GM18907 (cell line): ENCODE data around the gene JAGN1.
"Not testable (repeated sequence)": the region's sequence is repeated elsewhere in the genome, so short reads cannot be mapped to it uniquely, and the experiment has no call there.

Experiments used
- ATAC-seq: cut with Tn5 transposase; IDR thresholded peaks from one replicate; pipeline ENCODE4 v1.9.1; 2021; ENCODE audit warnings: mild to moderate bottlenecking, moderate library complexity; ENCODE audit not compliant: unreplicated experiment

The JAGN1 gene

DNA sequence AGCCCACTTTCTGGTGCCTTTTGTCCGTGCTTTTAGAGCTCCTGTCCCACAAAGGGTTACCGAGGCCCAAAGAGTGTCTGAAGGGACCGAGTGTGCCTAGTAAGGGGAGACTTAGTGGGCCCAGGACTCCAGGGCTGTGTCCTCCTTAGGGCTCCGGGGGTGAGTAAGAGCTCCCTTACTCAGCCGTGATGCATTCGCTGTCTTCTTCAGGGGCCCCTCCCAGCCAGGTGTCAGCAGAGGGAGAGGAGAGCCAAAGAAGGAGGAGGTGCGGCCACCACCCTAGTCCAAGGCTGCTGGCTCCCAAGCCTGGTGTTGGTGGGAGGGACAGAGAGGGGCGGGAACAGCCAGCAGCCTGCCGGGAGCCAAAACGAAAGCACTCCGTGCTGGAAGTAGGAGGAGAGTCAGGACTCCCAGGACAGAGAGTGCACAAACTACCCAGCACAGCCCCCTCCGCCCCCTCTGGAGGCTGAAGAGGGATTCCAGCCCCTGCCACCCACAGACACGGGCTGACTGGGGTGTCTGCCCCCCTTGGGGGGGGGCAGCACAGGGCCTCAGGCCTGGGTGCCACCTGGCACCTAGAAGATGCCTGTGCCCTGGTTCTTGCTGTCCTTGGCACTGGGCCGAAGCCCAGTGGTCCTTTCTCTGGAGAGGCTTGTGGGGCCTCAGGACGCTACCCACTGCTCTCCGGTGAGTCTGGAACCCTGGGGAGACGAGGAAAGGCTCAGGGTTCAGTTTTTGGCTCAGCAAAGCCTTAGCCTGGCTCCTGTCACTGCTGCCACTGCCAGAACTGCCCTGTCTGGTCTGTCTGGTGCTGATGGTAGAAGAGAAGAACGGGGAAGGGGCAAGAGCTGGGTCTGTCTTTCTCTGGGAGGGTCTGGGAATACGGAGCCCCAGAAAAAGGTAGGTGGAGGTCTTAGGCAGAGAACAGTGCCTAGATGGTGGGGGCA is 26.6 kb downstream of the JAGN1 start, which contains the start of gene IL17RC:
Gene IL17RC, plus strand, starts transcription at position 365 of the 947 bp plus-strand sequence. Its CDS starts 218 bp downstream, at position 583.
- ATAC-seq = no peak

DNA sequence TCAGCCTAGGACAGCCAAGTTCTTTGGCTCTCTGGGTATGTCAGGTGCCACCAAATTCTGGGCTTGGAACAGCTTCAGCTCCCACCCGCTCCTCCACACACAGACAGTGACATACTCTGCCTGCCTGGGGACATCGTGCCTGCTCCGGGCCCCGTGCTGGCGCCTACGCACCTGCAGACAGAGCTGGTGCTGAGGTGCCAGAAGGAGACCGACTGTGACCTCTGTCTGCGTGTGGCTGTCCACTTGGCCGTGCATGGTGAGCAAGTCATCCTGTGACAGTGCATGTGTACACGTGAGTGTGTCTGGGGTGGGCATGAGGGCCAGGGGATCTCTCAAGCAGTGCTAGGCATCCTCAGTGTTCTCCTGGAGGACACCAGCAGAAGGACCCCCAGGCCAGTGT is 27.4 kb downstream of the JAGN1 start:
- no peak for ATAC-seq

DNA sequence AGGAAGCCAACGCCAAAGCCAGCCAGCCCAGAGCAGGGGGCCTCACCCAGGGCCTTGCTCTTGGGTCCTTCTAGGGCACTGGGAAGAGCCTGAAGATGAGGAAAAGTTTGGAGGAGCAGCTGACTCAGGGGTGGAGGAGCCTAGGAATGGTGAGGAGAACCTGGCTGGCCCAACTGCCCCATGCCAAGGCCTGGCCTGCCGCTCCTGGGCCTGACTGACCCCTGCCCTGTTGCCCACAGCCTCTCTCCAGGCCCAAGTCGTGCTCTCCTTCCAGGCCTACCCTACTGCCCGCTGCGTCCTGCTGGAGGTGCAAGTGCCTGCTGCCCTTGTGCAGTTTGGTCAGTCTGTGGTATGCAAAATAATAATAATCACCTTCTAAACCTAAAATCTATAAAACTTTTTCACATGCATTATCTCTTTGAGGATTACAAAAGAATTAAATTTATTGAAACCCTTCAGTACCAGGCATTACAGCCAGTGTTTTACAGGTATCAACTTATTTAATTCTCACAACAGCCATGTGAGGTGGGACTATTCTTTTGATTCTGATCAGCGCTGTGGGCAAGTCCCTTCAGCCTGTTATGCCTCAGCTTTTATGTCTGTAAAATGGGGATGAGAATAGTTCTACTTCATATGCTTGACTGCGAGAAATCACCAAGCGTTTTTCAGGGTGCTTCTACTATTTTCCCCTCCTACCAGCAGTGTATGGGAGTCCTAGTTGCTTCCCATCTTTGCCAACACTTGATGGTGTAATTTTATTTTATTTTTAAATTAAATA is 28.0 kb downstream of the JAGN1 start:
- no peak for ATAC-seq

DNA sequence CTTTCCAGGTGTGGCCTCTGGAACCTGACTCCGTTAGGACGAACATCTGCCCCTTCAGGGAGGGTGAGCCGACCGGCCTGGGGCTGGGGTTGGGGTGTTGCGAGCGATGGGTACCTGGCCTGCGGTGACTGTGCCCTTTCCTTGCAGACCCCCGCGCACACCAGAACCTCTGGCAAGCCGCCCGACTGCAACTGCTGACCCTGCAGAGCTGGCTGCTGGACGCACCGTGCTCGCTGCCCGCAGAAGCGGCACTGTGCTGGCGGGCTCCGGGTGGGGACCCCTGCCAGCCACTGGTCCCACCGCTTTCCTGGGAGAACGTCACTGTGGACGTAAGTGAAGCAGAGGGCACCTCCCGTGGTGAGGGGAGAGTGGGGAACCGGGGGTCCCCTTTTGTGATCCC is 37.7 kb downstream of the JAGN1 start:
- no peak for ATAC-seq

DNA sequence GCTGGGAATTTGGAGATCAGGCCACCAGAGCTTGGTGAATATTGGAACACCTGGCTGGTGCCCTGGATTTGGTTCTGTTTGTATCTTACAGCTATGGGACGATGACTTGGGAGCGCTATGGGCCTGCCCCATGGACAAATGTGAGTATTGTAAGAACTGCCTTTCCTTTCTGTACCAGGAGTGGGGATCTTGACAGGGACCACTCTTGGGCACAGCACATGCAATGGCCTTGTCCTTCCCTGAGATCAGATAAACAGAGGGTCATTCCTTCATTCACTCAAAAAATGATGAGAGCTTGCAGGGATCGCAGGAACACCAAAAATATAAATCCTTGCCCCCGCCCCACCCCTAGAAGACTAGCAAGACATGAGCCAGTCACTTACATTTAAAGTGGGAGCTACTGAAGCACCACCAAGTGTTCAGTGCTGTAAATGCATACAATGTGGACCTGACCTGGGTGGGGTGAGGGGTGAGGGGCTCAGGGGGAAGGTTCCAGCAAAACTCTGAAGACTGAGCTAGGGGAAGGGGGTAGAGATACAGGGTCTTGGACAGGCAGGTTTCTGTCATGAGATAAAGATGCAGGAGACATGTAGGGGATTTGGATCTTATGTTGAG is 40.5 kb downstream of the JAGN1 start:
- ATAC-seq = no peak

DNA sequence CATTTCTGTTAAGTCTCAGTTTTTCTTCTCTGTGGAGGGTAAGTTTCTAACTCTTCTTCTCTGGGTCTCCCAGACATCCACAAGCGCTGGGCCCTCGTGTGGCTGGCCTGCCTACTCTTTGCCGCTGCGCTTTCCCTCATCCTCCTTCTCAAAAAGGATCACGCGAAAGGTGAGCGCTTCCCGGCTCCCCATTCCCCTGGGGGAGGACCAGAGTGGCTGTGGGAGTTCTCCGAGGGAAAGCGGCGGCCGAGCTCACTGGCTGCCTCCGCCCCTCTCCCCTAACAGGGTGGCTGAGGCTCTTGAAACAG is 42.1 kb downstream of the JAGN1 start:
- ATAC-seq = no peak

DNA sequence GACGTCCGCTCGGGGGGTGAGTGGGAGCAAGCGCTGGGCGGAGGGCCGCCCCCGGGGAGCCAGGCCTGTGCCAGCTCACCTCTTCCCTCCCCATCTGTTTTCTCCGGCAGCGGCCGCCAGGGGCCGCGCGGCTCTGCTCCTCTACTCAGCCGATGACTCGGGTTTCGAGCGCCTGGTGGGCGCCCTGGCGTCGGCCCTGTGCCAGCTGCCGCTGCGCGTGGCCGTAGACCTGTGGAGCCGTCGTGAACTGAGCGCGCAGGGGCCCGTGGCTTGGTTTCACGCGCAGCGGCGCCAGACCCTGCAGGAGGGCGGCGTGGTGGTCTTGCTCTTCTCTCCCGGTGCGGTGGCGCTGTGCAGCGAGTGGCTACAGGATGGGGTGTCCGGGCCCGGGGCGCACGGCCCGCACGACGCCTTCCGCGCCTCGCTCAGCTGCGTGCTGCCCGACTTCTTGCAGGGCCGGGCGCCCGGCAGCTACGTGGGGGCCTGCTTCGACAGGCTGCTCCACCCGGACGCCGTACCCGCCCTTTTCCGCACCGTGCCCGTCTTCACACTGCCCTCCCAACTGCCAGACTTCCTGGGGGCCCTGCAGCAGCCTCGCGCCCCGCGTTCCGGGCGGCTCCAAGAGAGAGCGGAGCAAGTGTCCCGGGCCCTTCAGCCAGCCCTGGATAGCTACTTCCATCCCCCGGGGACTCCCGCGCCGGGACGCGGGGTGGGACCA is 42.6 kb downstream of the JAGN1 start:
- ATAC-seq = peak; percentile 74

DNA sequence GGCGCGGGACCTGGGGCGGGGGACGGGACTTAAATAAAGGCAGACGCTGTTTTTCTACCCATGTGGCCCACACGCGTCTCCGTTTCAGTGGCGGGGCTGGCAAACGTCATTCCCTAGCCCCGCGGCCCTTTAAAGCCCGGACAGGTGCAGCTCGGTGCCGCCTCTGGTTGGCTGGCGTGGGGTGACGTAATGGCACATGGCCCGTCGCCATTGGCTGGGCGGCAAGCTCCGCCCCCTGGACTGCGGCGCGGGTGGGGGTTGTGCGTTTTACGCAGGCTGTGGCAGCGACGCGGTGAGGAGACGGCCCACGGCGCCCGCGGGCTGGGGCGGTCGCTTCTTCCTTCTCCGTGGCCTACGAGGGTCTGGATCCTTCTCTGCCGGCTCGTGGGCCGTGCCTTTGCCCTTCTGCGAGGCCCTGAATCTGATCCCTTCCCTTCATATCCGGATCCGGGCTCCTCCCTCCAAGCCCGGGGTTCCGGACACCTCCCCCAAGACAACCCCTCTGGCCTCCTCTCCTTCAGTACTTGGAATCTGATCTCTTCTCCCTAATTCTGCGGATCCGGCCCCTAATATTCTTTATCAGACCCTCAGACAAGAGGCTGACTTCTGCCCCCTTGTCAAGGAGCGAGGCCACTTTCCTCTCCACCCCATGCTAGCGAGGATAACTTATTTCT is 43.3 kb downstream of the JAGN1 start, which contains the start of gene CRELD1:
Gene CRELD1, plus strand, starts transcription at position 274 of the 674 bp plus-strand sequence. CDS start 605 bp downstream, outside the sequence.
- ATAC-seq = peak; percentile 86

DNA sequence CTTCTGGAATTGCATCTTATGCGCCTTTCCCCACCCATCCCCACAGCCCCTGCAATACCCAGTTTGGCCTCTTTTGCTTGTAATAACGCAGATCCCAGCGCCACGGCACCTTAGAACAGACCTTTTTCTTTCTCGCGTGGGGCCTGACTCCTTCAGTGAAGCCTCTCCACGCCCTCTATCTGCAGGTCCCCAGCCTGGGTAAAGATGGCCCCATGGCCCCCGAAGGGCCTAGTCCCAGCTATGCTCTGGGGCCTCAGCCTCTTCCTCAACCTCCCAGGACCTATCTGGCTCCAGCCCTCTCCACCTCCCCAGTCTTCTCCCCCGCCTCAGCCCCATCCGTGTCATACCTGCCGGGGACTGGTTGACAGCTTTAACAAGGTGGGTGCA is 43.8 kb downstream of the JAGN1 start:
- ATAC-seq = no peak

DNA sequence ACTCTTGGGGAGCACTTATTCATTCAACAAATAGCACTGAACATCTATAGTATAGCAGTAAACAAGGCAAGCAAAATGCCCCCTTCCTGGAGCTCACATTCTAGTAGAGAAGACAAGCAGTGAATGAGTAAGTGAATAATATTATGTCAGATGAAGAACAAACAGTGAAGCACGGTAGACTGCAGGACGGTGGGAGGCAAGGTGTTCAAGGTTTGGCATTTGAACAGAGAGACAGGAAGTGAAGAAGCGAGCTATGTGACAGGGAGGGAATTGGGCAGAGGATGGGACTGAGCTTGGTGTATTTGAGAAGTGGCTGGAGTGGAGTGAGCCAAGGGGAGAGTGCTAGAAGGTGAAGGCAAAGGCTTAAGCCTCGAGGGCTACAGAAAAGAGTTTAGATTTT is 44.6 kb downstream of the JAGN1 start:
- ATAC-seq = no peak

DNA sequence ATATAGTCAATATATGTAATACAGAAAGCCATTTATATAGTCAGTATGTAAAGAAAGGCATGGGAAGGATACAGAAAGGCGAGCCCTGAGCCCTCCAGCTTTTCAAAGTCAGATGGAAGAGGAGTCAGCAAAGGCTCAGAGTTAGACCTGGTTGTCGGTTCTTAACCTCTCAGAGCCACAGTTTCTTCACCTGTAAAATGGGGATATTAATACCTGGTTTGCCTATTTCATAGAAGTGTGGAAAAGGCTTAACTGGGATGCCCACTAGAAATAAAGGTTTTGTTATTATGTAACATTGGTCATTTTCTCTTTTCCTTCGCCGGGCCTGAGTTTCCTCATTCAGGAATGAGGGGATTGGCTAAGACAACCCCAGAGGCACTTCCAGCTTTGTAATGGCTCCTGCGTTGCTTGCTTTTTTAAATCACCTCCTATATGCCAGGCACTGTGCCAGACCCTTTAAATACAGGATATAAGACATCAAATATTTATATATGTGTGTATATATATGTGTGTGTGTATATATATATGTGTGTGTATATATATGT is 45.6 kb downstream of the JAGN1 start:
- ATAC-seq = no peak

DNA sequence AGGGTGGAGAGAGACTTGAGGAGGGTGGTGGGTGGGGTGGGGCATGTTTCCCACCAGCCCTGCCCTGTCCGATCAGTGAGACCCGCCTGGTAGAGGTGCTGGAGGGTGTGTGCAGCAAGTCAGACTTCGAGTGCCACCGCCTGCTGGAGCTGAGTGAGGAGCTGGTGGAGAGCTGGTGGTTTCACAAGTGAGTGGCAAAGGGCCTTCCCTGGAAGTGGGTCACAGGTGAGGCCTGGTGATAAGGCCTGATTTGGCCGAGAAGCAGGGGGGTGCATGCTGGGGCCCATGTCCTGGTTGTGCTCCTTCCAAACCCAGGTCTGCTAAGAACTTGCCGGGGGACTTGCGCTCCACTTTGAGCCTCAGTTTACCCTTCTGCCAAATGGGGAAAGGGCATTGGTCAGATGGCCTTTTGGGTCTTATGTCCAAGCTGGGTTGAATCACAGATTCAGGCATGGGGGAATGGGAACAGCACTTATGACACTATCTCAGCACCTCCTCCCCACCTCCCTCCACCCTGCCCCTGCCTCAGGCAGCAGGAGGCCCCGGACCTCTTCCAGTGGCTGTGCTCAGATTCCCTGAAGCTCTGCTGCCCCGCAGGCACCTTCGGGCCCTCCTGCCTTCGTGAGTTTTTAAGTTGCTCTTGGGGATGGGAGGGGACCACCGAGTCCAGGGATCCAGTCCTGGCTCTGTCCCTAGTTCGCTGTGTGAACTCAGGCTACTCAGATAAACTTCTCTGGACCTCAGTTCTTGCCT is 47.3 kb downstream of the JAGN1 start:
- ATAC-seq = no peak

DNA sequence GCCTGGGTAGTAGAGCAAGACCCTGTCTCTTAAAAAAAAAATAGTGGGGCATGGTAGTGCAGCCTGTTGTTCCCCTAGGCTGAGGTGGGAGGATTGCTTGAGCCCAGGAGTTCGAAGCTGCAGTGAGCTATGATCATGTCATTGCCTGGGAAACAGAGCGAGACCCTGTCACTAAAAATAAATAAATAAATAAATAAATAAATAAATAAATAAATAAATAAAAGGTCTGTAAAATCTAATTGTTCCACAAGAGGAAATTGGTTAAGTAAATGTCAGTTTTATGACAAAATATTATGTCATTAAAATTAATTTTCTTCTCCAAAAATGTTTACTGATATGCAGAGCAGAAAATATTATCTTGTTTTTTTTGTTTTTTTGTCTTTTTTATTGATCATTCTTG is 48.6 kb downstream of the JAGN1 start:
- ATAC-seq = no peak

DNA sequence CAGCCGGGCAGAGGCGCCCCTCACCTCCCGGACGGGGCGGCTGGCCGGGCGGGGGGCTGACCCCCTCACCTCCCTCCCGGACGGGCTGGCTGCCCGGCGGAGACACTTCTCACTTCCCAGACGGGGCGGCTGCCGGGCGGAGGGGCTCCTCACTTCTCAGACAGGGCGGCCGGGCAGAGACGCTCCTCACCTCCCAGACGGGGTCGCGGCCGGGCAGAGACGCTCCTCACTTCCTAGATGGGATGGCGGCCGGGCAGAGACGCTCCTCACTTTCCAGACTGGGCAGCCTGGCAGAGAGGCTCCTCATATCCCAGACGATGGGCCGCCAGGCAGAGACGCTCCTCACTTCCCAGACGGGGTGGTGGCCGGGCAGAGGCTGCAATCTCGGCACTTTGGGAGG is 49.5 kb downstream of the JAGN1 start:
- ATAC-seq = not testable (repeated sequence)

DNA sequence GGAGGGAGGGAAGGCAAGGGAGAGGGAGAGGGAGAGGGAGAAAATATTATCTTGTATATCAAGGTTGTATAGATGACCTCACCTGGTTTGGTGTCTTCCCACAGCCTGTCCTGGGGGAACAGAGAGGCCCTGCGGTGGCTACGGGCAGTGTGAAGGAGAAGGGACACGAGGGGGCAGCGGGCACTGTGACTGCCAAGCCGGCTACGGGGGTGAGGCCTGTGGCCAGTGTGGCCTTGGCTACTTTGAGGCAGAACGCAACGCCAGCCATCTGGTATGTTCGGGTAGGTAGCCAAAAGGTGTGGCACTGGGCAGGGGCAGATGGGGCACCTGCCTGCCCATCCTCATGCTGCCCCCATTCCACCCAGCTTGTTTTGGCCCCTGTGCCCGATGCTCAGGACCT is 50.3 kb downstream of the JAGN1 start:
- ATAC-seq = no peak

DNA sequence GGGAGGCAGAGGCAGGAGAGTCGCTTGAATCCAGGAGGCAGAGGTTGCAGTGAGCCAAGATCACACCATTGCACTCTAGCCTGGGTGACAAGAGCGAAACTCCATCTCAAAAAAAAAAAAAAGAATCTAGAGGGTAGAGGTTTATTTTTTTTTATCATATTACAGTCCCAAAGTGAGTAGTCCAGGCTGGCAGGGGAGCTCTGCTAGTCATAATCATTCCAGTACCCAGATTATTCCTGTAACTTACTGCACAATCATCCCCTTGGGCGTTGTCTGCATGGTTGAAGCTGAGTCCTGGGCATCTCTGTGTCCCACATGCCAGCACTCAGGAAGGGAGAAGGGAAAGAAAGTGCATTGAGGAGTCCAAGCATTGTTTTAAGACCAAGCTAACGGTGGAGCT is 51.8 kb downstream of the JAGN1 start:
- ATAC-seq = no peak

DNA sequence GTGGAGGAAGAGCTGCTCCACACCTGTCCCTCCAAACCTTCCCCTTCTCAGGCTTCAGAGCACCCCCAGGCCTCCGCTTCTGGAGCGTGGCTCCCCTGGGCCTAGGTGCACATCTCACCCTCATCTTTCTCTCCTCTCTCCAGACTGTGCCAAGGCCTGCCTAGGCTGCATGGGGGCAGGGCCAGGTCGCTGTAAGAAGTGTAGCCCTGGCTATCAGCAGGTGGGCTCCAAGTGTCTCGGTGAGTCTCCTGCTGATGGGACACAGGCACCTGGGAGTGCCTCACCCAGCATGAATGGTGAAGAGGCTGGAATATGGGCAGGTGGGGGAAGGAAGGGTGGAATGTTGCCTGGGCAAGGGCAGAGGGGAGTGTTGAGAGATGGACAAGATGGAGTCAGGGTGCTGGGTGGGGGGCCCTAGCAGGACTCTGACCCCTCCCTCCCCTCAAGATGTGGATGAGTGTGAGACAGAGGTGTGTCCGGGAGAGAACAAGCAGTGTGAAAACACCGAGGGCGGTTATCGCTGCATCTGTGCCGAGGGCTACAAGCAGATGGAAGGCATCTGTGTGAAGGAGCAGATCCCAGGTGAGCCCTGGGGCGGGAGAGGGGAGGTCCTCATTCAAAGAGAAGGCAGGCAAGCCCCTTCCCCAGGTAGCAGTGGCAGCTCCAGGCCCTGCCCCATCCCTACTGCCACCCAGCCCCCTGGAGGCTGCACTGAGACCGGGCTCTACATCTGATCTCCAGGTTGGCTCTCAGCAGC is 52.7 kb downstream of the JAGN1 start:
- ATAC-seq = no peak
